Measurements from ENCODE around the gene CPPED1. TPM values are rescaled to one million over a fixed set of nuclear protein-coding genes. Genes with fewer than 3 reads are reported as not detected.

The CPPED1 gene
- total RNA-seq, 1 experiment from 2014 or later, result 7.9 TPM

DNA sequence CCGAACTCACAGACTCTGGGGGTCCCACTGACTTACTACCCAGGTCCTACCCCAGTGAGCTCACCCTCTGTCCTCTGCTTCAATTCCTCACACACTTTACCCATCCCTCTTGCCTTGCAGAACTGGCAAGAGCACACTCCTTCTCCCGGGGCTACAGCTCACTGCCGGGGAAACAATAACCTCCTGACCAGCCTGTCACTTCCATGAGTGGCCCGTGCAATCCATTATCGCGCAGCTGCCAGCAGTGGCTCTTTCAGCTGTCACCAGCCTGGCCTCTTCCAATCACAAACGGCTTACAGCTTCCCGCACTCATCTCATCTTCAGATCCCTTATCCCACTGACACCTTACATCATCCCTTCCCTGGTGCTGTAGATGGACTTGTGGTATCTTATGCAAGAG lies 79.5 kb downstream of the CPPED1 start:
- Histone ChIP-seq H3T11ph (ENCODE audit: low read length) (no peak overlapping the region), H4K20me1 (ENCODE audit: control insufficient read depth, insufficient read depth, insufficient read length) (no peaks in the 10 kb centered on the region), H4K5ac (ENCODE audit: insufficient read length, low read depth, low read length) (no peak overlapping the region), H2BK12ac (ENCODE audit: insufficient read length, low read depth, low read length) (no peak overlapping the region), H4K8ac (replicated peaks; ENCODE audit: insufficient read length, low read depth, low read length) (no peak overlapping the region), H2BK120ac (ENCODE audit: low read depth, low read length, poor library complexity, severe bottlenecking) (no peak overlapping the region), H3K79me1 (ENCODE audit: insufficient read depth, low read depth, low read length, poor library complexity, severe bottlenecking) (no peaks in the 10 kb centered on the region), H4K91ac (ENCODE audit: insufficient read length, low read depth, low read length) (no peak overlapping the region), H2AK5ac (ENCODE audit: insufficient read length, low read length) (no peak overlapping the region), H3K9ac (ENCODE audit: extremely low read depth, insufficient read length, low read length) (no peak overlapping the region), H2BK5ac (ENCODE audit: insufficient read length, low read length) (no peak overlapping the region), H3K18ac (ENCODE audit: insufficient read length, low read depth, low read length) (no peak overlapping the region), H3K9me3 (ENCODE audit: control insufficient read depth, low read depth, low read length) (no peaks in the 10 kb centered on the region), H3K4me2 (ENCODE audit: insufficient read depth, insufficient read length, low read length) (no peak overlapping the region), H3K4me1 (ENCODE audit: insufficient read depth, low read length) (no peaks in the 10 kb centered on the region; the same call in 1 of the 2 replicates), H2BK15ac (ENCODE audit: low read depth, low read length) (no peak overlapping the region), H3K14ac (ENCODE audit: insufficient read depth, low read length) (no peak overlapping the region), H3K56ac (ENCODE audit: insufficient read length, low read depth, low read length) (no peak overlapping the region), H2BK20ac (ENCODE audit: low read depth, low read length, poor library complexity, severe bottlenecking) (no peak overlapping the region), H3K23ac (ENCODE audit: insufficient read length, low read depth, low read length) (no peak overlapping the region), H2AFZ (ENCODE audit: low read length) (no peak overlapping the region), H3K79me2 (ENCODE audit: insufficient read depth, low read length) (no peaks in the 10 kb centered on the region), H3K4ac (ENCODE audit: low read depth, low read length) (no peak overlapping the region), H3K27me3 (ENCODE audit: insufficient read depth, low read length) (no peaks in the 10 kb centered on the region), H3K27ac (ENCODE audit: insufficient read length, low read depth, low read length) (no peak overlapping the region), H3K23me2 (ENCODE audit: insufficient read length, low read depth, low read length, poor library complexity, severe bottlenecking) (no peaks in the 10 kb centered on the region)
- no CpG with 5 or more reads among the region's 8 CpGs for WGBS (ENCODE audit: extremely low coverage, insufficient read length, low lambda C conversion rate)
- no peak for DNase-seq
- TF ChIP-seq, protein P1, sequence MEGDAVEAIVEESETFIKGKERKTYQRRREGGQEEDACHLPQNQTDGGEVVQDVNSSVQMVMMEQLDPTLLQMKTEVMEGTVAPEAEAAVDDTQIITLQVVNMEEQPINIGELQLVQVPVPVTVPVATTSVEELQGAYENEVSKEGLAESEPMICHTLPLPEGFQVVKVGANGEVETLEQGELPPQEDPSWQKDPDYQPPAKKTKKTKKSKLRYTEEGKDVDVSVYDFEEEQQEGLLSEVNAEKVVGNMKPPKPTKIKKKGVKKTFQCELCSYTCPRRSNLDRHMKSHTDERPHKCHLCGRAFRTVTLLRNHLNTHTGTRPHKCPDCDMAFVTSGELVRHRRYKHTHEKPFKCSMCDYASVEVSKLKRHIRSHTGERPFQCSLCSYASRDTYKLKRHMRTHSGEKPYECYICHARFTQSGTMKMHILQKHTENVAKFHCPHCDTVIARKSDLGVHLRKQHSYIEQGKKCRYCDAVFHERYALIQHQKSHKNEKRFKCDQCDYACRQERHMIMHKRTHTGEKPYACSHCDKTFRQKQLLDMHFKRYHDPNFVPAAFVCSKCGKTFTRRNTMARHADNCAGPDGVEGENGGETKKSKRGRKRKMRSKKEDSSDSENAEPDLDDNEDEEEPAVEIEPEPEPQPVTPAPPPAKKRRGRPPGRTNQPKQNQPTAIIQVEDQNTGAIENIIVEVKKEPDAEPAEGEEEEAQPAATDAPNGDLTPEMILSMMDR (conservative IDR thresholded peaks at IDR 0.05), result no peak
- H3K36me3 Mint-ChIP-seq (ENCODE audit: insufficient read depth in 1 of 3, low read depth in 3 of 3), result no peaks in the 10 kb centered on the region; a peak in 1 of 7 replicates
- no peaks in the 10 kb centered on the region for H3K9me3 Mint-ChIP-seq
- H3K4me3 Mint-ChIP-seq, result no peak overlapping the region
- H3K4me1 Mint-ChIP-seq, result peaks cover 12 to 23% of the 10 kb centered on the region in 2 experiments
- H3K27ac Mint-ChIP-seq, result peak overlapping the region in 1 of 3 experiments; percentile 65; a peak in 1 of 7 replicates
- no peaks in the 10 kb centered on the region for H3K27me3 Mint-ChIP-seq (ENCODE audit: low read depth)
